Brain microvascular endothelial cell (primary cell): Measurements from ENCODE around the gene BMS1.

Experiments used
- DNase-seq: peaks from one replicate; pipeline ENCODE4 v3.0.0-alpha.2; 2020
- H3K27ac ChIP-seq: fragments of 250-450 bp; sonication (Bioruptor Pico); 2 replicates; pipeline ENCODE4 v1.5.1; 2020; ENCODE audit warnings: mild to moderate bottlenecking, moderate library complexity
- H3K27me3 ChIP-seq: fragments of 250-450 bp; sonication (Bioruptor Pico); replicated peaks from 2 replicates; pipeline ENCODE4 v1.5.1; 2020; ENCODE audit warnings: mild to moderate bottlenecking
- H3K36me3 ChIP-seq: fragments of 250-450 bp; sonication (Bioruptor Pico); replicated peaks from 2 replicates; pipeline ENCODE4 v1.5.1; 2020; ENCODE audit warnings: mild to moderate bottlenecking
- H3K4me3 ChIP-seq: 2 replicates; pipeline ENCODE4 v1.5.1; 2011; ENCODE audit warnings: low read depth, mild to moderate bottlenecking, control low read depth, low read length, moderate library complexity
- in situ Hi-C: cut with HindIII; loops from 2 replicates; pipeline ENCODE4 v1.10.0; 2017; ENCODE audit warnings: low sequenced_read_pairs, low pct_ligation_motif_present
- TF ChIP-seq, protein P1 (sequence below): IDR thresholded peaks from 2 replicates; pipeline ENCODE4 v1.5.1; 2011; ENCODE audit warnings: low read depth, mild to moderate bottlenecking, moderate library complexity, low read length, control low read depth, inconsistent platforms; ENCODE audit errors: missing control alignments

The BMS1 gene

DNA sequence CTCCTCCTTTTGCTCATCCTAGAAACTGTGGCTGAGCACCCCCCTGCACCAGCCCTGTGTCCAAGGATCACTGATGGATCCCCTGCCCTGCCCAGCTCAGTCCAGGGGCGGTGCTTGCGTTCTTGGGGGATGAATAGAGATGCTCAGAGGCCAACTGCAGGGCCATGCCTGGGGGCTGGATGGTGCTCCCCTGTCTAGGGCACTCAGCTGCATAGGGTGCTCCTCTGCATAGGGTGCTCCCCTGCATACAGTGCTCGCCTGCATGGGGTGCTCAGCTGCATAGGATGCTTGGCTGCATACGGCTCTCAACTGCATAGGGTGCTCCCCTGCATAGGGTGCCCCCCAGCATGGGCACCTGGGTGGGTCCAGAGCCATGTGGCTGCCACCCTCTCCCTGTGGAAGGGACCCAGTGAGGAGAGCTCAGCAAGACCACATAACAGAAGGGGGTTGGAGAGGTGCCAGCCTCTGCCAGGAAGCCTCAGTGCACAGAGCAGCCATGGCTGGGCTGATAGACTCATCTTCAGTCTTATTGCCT, 95.0 kb downstream of the BMS1 start:
- DNase-seq = no peak
- H3K27ac ChIP-seq = no peak overlapping the region
- no peaks in the 10 kb centered on the region for H3K36me3 ChIP-seq
- in situ Hi-C loops = no loop called here
- TF ChIP-seq, protein P1, sequence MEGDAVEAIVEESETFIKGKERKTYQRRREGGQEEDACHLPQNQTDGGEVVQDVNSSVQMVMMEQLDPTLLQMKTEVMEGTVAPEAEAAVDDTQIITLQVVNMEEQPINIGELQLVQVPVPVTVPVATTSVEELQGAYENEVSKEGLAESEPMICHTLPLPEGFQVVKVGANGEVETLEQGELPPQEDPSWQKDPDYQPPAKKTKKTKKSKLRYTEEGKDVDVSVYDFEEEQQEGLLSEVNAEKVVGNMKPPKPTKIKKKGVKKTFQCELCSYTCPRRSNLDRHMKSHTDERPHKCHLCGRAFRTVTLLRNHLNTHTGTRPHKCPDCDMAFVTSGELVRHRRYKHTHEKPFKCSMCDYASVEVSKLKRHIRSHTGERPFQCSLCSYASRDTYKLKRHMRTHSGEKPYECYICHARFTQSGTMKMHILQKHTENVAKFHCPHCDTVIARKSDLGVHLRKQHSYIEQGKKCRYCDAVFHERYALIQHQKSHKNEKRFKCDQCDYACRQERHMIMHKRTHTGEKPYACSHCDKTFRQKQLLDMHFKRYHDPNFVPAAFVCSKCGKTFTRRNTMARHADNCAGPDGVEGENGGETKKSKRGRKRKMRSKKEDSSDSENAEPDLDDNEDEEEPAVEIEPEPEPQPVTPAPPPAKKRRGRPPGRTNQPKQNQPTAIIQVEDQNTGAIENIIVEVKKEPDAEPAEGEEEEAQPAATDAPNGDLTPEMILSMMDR = no peak
- H3K4me3 ChIP-seq = no peak overlapping the region
- H3K27me3 ChIP-seq = no peaks in the 10 kb centered on the region

DNA sequence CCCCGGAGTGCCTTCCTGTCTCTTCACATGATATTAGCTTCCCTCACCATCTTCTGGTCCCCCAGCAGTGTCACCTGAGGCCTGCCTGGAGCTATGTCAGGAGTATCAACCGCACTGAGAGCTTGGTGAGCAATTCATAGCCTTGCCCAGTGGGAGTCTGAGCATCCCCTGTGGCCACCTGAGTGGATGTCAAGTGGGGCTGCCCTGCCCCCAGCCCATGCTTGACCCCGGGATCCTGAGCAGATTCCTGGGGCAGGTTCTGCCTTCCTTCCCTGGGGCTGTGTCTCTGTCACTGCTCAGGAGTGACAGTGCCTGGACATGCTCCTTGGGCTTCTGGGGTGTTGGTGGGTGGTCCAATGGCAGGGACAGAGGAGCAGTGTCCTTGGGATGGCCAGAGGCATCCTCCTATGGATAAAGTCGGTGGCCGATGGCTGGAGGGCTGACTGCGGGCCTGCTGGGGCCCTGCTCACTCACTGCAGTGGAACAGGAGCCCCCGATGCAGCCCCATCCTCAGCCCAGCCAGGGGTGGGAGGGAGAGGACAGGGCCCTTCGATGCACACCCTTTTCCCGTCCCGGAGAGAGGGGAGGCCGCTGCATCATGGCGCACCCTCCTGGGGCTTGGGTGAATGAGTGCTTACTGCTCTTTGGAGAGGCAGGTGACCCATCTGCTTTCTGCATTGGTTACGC, 95.7 kb downstream of the BMS1 start:
- Histone ChIP-seq H3K36me3 (no peaks in the 10 kb centered on the region), H3K27me3 (no peaks in the 10 kb centered on the region), H3K27ac (no peak overlapping the region), H3K4me3 (no peak overlapping the region)
- no peak for DNase-seq
- TF ChIP-seq, protein P1 = no peak
- in situ Hi-C loops = no loop called here

DNA sequence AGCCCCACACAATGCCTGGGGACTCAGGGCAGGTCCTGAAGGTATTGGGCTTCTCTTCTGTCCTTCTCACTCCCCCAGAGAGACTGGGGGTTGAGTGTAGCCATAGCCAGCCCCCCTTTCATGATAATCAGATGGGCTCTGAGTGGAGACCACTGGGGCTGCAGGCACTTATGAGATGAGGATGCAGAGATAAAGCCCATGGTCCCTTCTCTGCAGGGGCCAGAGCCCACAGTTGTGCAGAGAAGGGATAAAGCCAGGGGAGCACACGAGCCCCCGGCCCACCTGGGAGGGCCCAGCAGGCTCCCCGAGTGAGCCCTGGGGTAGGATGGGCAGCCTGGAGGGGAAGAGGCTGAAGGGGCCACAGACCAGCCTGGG, 96.2 kb downstream of the BMS1 start:
- in situ Hi-C loops = no loop called here
- TF ChIP-seq, protein P1 = no peak

DNA sequence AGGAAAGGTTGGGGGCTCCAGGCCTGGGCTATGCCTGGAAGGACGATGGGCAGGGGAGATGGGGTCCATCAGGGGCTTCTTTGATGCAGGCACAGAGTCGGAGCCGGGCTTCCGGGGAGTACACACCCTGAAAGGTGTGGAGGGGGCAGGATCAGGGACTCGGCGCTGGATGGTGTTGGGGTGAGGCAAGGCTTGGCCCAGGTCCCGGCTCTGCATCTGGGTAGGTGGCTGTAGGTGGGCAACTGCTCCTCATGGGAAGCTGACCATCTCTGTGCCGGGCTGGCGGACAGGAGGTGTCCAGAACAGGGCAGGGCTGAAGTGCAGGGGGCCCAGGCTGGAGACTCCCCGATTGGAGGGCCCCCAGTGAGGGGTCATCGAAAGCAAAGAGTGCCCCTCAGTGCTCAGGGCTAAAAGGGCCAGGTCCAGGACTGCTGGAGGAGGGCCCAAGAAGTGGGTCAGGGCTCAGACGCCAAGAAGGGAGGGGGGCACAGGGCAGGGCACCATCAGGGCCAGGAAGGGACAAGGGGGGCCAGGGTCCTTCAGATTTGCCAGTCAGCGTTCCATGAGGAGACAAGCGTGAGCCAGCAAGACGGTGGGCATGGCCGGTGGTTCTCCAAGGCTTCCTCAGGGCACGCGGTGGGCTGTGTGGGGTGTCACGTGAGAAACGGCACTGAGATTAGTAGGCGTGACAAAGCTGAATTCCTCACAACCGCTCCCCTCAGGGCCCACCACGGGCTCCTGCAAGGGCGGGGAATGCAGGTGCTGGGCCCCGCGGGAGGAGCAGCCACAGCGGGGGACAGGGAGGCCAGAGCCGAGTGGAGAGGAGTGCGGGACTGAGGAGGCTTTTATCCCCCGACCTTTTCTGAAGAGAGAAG, 97.0 kb downstream of the BMS1 start:
- DNase-seq = no peak
- Histone ChIP-seq H3K27ac (no peak overlapping the region), H3K27me3 (no peaks in the 10 kb centered on the region), H3K4me3 (no peak overlapping the region), H3K36me3 (no peaks in the 10 kb centered on the region)
- TF ChIP-seq, protein P1 = no peak
- in situ Hi-C loops = no loop called here

More for the DNA sequence above, 96.2 kb downstream of the BMS1 start:
- Histone ChIP-seq H3K27ac (no peak overlapping the region), H3K4me3 (no peak overlapping the region), H3K36me3 (no peaks in the 10 kb centered on the region), H3K27me3 (no peaks in the 10 kb centered on the region)
- no peak for DNase-seq

DNA sequence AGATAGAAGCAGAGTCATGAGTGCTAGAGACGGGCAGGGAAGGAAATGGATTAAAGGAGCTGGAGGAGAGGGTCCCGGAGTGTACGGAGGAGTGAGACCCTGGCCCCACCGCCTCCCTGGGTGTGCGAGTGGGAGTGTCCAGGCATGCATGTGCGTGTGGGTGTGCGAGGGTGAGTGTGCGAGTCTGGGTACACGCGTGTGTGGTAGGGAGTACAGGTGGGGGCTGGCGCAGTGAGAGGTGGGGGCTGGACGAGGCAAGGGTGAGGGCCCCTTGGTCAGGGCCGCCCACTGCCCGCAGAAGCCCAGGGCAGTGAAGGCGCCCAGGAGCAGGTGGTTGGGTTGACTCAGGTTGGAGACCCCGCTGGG, 97.6 kb downstream of the BMS1 start:
- Histone ChIP-seq H3K27ac (no peak overlapping the region), H3K27me3 (no peaks in the 10 kb centered on the region), H3K36me3 (no peaks in the 10 kb centered on the region), H3K4me3 (no peak overlapping the region)
- TF ChIP-seq, protein P1 = no peak
- no peak for DNase-seq
- in situ Hi-C loops = no loop called here
